Activated CD8-positive, alpha-beta memory T cell treated with anti-CD3 and anti-CD28 coated beads for 4 hours (primary cell): Measurements from ENCODE around the gene SKA2.
"Not testable (repeated sequence)": the region's sequence is repeated elsewhere in the genome, so short reads cannot be mapped to it uniquely, and the experiment has no call there.

ENCODE experiments used
- DNase-seq, 2 donors: peaks; one replicate each; pipeline ENCODE4 v3.0.0-alpha.2; 2020; ENCODE audit warnings: low read depth in 2 of 2

SKA2 gene

GRCh38 chr17:59154721-59155438 is at the start of gene SKA2:
Gene SKA2, minus strand, starts transcription at chr17:59155186. Its CDS starts 23 bp downstream, at chr17:59155163.
- DNase-seq: peak; percentile 91 to 96

GRCh38 chr17:59202320-59202719 is 47.3 kb upstream of the SKA2 start:
- DNase-seq: no peak

GRCh38 chr17:59199398-59199797 is 44.4 kb upstream of the SKA2 start:
- DNase-seq: no peak

- no peak for DNase-seq
These were observed 38.4 kb upstream of the SKA2 start for GRCh38 chr17:59193336-59193862.

- DNase-seq: no peak
These were observed 35.8 kb upstream of the SKA2 start for GRCh38 chr17:59190806-59191205.

GRCh38 chr17:59186850-59187249 is 31.9 kb upstream of the SKA2 start:
- no peak for DNase-seq

- DNase-seq: no peak
These were observed 31.0 kb upstream of the SKA2 start for GRCh38 chr17:59185997-59186396.

GRCh38 chr17:59181481-59181880 is 26.5 kb upstream of the SKA2 start:
- DNase-seq: no peak

GRCh38 chr17:59180626-59181025 is 25.6 kb upstream of the SKA2 start:
- DNase-seq: no peak

GRCh38 chr17:59179601-59180000 is 24.6 kb upstream of the SKA2 start:
- DNase-seq: not testable (repeated sequence)

- DNase-seq: no peak
These were observed 23.4 kb upstream of the SKA2 start for GRCh38 chr17:59178266-59178985.

GRCh38 chr17:59175076-59175475 is 20.1 kb upstream of the SKA2 start:
- DNase-seq: no peak

- no peak for DNase-seq
These were observed 19.7 kb upstream of the SKA2 start for GRCh38 chr17:59174671-59175070.

- DNase-seq: no peak
These were observed 17.5 kb upstream of the SKA2 start for GRCh38 chr17:59172436-59173004.

GRCh38 chr17:59167571-59168001 is 12.6 kb upstream of the SKA2 start:
- DNase-seq: no peak

GRCh38 chr17:59165933-59166342 is 11.0 kb upstream of the SKA2 start:
- no peak for DNase-seq

GRCh38 chr17:59161477-59161876 is 6.5 kb upstream of the SKA2 start:
- no peak for DNase-seq

GRCh38 chr17:59160157-59161025 is 5.4 kb upstream of the SKA2 start:
- DNase-seq: no peak

- peak; percentile 84 to 90 for DNase-seq
These were observed 622 bp upstream of the SKA2 start, which contains the start of gene PRR11 for GRCh38 chr17:59155439-59156177. Gene PRR11, plus strand, starts transcription at chr17:59155746. Its CDS starts 14,007 bp downstream, at chr17:59169753.

GRCh38 chr17:59154292-59154720 is 680 bp downstream of the SKA2 start:
- DNase-seq: no peak

- DNase-seq: no peak
These were observed 2.1 kb downstream of the SKA2 start for GRCh38 chr17:59152925-59153324.
